H9 (cell line): ENCODE data around the gene BAIAP2. TPM values are rescaled to one million over a fixed set of nuclear protein-coding genes. Genes with fewer than 3 reads are reported as not detected.

Experiments
- DNase-seq: peaks from one replicate; pipeline ENCODE4 v3.0.0-alpha.2; 2017
- H2AFZ ChIP-seq: one replicate; pipeline ENCODE4 v1.6.1; 2013; ENCODE audit warnings: mild to moderate bottlenecking, low read length, control low read depth, moderate library complexity
- H2AK5ac ChIP-seq: 2 replicates; pipeline ENCODE4 v1.6.1; 2013; ENCODE audit warnings: low read length, control low read depth, mixed read lengths; ENCODE audit not compliant: insufficient read length
- H2BK120ac ChIP-seq: one replicate; pipeline ENCODE4 v1.6.1; 2013; ENCODE audit warnings: low read depth, mild to moderate bottlenecking, low read length, control low read depth, inconsistent platforms; ENCODE audit not compliant: poor library complexity, severe bottlenecking
- H2BK12ac ChIP-seq: 2 replicates; pipeline ENCODE4 v1.6.1; 2013; ENCODE audit warnings: low read length, control low read depth, mixed read lengths, low read depth; ENCODE audit not compliant: insufficient read length
- H2BK15ac ChIP-seq: 2 replicates; pipeline ENCODE4 v1.6.1; 2013; ENCODE audit warnings: low read depth, low read length, control low read depth
- H2BK20ac ChIP-seq: one replicate; pipeline ENCODE4 v1.6.1; 2013; ENCODE audit warnings: low read depth, mild to moderate bottlenecking, low read length, control low read depth, inconsistent platforms; ENCODE audit not compliant: poor library complexity, severe bottlenecking
- H2BK5ac ChIP-seq: 2 replicates; pipeline ENCODE4 v1.6.1; 2013; ENCODE audit warnings: low read length, control low read depth, mixed read lengths; ENCODE audit not compliant: insufficient read length
- H3K14ac ChIP-seq: 2 replicates; pipeline ENCODE4 v1.6.1; 2013; ENCODE audit warnings: low read length, control low read depth; ENCODE audit not compliant: insufficient read depth
- H3K18ac ChIP-seq: 2 replicates; pipeline ENCODE4 v1.6.1; 2013; ENCODE audit warnings: low read depth, mild to moderate bottlenecking, mixed read lengths, low read length, control low read depth; ENCODE audit not compliant: insufficient read length
- H3K23ac ChIP-seq: 2 replicates; pipeline ENCODE4 v1.6.1; 2013; ENCODE audit warnings: low read length, control low read depth, mixed read lengths, low read depth; ENCODE audit not compliant: insufficient read length
- H3K23me2 ChIP-seq: 2 replicates; pipeline ENCODE4 v1.6.1; 2013; ENCODE audit warnings: low read depth, mild to moderate bottlenecking, mixed read lengths, low read length, control low read depth; ENCODE audit not compliant: insufficient read length, poor library complexity, severe bottlenecking
- H3K27ac ChIP-seq: 2 replicates; pipeline ENCODE4 v1.5.1; 2013; ENCODE audit warnings: low read length, control low read depth, mixed read lengths, low read depth; ENCODE audit not compliant: insufficient read length
- H3K27me3 ChIP-seq: 2 replicates; pipeline ENCODE4 v1.6.1; 2013; ENCODE audit warnings: low read length, control low read depth, inconsistent platforms; ENCODE audit not compliant: insufficient read depth
- H3K4ac ChIP-seq: 2 replicates; pipeline ENCODE4 v1.6.1; 2013; ENCODE audit warnings: low read depth, mild to moderate bottlenecking, control low read depth, inconsistent platforms, low read length, moderate library complexity
- H3K4me1 ChIP-seq: 2 replicates; pipeline ENCODE4 v1.6.1; 2013; ENCODE audit warnings: low read length, control low read depth, inconsistent platforms; ENCODE audit not compliant: insufficient read depth
- H3K4me2 ChIP-seq: 2 replicates; pipeline ENCODE4 v1.6.1; 2013; ENCODE audit warnings: low read length, control low read depth, mixed read lengths; ENCODE audit not compliant: insufficient read length, insufficient read depth
- H3K56ac ChIP-seq: 2 replicates; pipeline ENCODE4 v1.6.1; 2013; ENCODE audit warnings: low read depth, mild to moderate bottlenecking, mixed read lengths, low read length, control low read depth; ENCODE audit not compliant: insufficient read length
- H3K79me1 ChIP-seq: 2 replicates; pipeline ENCODE4 v1.6.1; 2013; ENCODE audit warnings: low read depth, mild to moderate bottlenecking, moderate library complexity, low read length, control low read depth, inconsistent platforms; ENCODE audit not compliant: insufficient read depth, poor library complexity, severe bottlenecking
- H3K79me2 ChIP-seq: 2 replicates; pipeline ENCODE4 v1.6.1; 2013; ENCODE audit warnings: low read length, control low read depth, inconsistent platforms; ENCODE audit not compliant: insufficient read depth
- H3K9ac ChIP-seq: 2 replicates; pipeline ENCODE4 v1.6.1; 2013; ENCODE audit warnings: low read length, control low read depth, mixed read lengths; ENCODE audit not compliant: insufficient read length; ENCODE audit errors: extremely low read depth
- H3K9me3 ChIP-seq: one replicate; pipeline ENCODE4 v1.6.1; 2013; ENCODE audit warnings: low read depth, low read length, inconsistent platforms; ENCODE audit not compliant: control insufficient read depth
- H3T11ph ChIP-seq: one replicate; pipeline ENCODE4 v1.6.1; 2013; ENCODE audit warnings: mild to moderate bottlenecking, low read length, control low read depth, inconsistent platforms
- H4K20me1 ChIP-seq: one replicate; pipeline ENCODE4 v1.6.1; 2013; ENCODE audit not compliant: control insufficient read depth, insufficient read length, insufficient read depth
- H4K5ac ChIP-seq: 2 replicates; pipeline ENCODE4 v1.6.1; 2013; ENCODE audit warnings: low read depth, mild to moderate bottlenecking, mixed read lengths, low read length, control low read depth; ENCODE audit not compliant: insufficient read length
- H4K8ac ChIP-seq: replicated peaks from 2 replicates; pipeline ENCODE4 v1.6.1; 2013; ENCODE audit warnings: low read length, control low read depth, mixed read lengths, low read depth; ENCODE audit not compliant: insufficient read length
- H4K91ac ChIP-seq: 2 replicates; pipeline ENCODE4 v1.6.1; 2013; ENCODE audit warnings: low read depth, mild to moderate bottlenecking, moderate library complexity, mixed read lengths, low read length, control low read depth; ENCODE audit not compliant: insufficient read length
- H3K27ac Mint-ChIP-seq, 3 experiments: 2 replicates in 2 of 3; 3 replicates in 1 of 3; pipeline ENCODE4 v1.8.0; 2020 to 2021; ENCODE audit warnings: mixed read lengths in 3 of 3, mild to moderate bottlenecking in 1 of 3, moderate library complexity in 1 of 3
- H3K27me3 Mint-ChIP-seq: 2 replicates; pipeline ENCODE4 v1.8.0; 2021; ENCODE audit warnings: low read depth, mild to moderate bottlenecking, moderate library complexity, mixed read lengths
- H3K36me3 Mint-ChIP-seq, 3 experiments: 2 replicates in 2 of 3; 3 replicates in 1 of 3; pipeline ENCODE4 v1.8.0; 2020 to 2021; ENCODE audit warnings: low read depth in 3 of 3, mixed read lengths in 3 of 3; ENCODE audit not compliant: insufficient read depth in 1 of 3
- H3K4me1 Mint-ChIP-seq, 2 experiments: 2 replicates each; pipeline ENCODE4 v1.8.0; 2020; ENCODE audit warnings: mixed read lengths in 2 of 2
- H3K4me3 Mint-ChIP-seq, 2 experiments: 2 replicates in 1 of 2; 3 replicates in 1 of 2; pipeline ENCODE4 v1.8.0; 2020 to 2021; ENCODE audit warnings: mild to moderate bottlenecking in 2 of 2, mixed read lengths in 2 of 2, moderate library complexity in 1 of 2
- H3K9me3 Mint-ChIP-seq, 2 experiments: 2 replicates in 1 of 2; 3 replicates in 1 of 2; pipeline ENCODE4 v1.8.0; 2020; ENCODE audit warnings: mild to moderate bottlenecking in 2 of 2, mixed read lengths in 2 of 2, moderate library complexity in 1 of 2
- CTCF ChIP-seq: fragments of 200-600 bp; sonication (generic); conservative IDR thresholded peaks from 3 replicates; pipeline ENCODE4 v1.8.0; 2021; ENCODE audit warnings: antibody characterized with exemption, mild to moderate bottlenecking
- WGBS: extraction: QIAGEN DNeasy Blood & Tissue Kit; methylation state at CpG from one replicate; pipeline ENCODE4 v1.1.7; 2013; ENCODE audit warnings: missing lambda C conversion rate, low lambda C conversion rate, mixed read lengths; ENCODE audit not compliant: insufficient read length; ENCODE audit errors: extremely low coverage; 5-methylcytosine and 5-hydroxymethylcytosine counted together
- total RNA-seq: library from RNA; stranded (reverse); gene quantifications from 2 replicates; pipeline ENCODE4 v1.2.1, GENCODE V29; 2021

BAIAP2 gene
- total RNA-seq, 1 experiment from 2014 or later: 27.8 TPM

GRCh38 chr17:81057777-81058176 lies 22.8 kb downstream of the BAIAP2 start:
- Histone ChIP-seq H3K18ac (no peak overlapping the region), H3K4ac (no peak overlapping the region), H3K79me2 (no peaks in the 10 kb centered on the region), H3K14ac (no peak overlapping the region), H4K91ac (no peak overlapping the region), H2BK120ac (no peak overlapping the region), H3K23me2 (no peaks in the 10 kb centered on the region), H3K27me3 (no peaks in the 10 kb centered on the region), H2BK5ac (no peak overlapping the region), H3T11ph (no peak overlapping the region), H2BK15ac (no peak overlapping the region), H4K20me1 (no peaks in the 10 kb centered on the region), H2AK5ac (no peak overlapping the region), H3K9ac (no peak overlapping the region), H3K4me2 (no peak overlapping the region), H3K56ac (no peak overlapping the region), H3K79me1 (no peaks in the 10 kb centered on the region), H3K27ac (no peak overlapping the region), H2BK12ac (no peak overlapping the region), H3K23ac (no peak overlapping the region), H2AFZ (no peak overlapping the region), H3K4me1 (no peaks in the 10 kb centered on the region), H4K5ac (no peak overlapping the region), H3K9me3 (no peaks in the 10 kb centered on the region), H4K8ac (no peak overlapping the region), H2BK20ac (no peak overlapping the region)
- Mint-ChIP-seq H3K27me3 (no peaks in the 10 kb centered on the region), H3K9me3 (no peaks in the 10 kb centered on the region), H3K27ac (peak overlapping the region in 1 of 3 experiments; percentile 85; a peak in 1 of 7 replicates), H3K36me3 (peaks cover 0 to 10% (median 8%) of the 10 kb centered on the region in 3 experiments; a peak in 6 of 7 replicates), H3K4me1 (peaks cover 13 to 25% of the 10 kb centered on the region in 2 experiments), H3K4me3 (no peak overlapping the region)
- DNase-seq: no peak
- WGBS: no CpG with 5 or more reads among the region's 12 CpGs
- no peak for TF ChIP-seq CTCF
